Activated CD8-positive, alpha-beta T cell treated with anti-CD3 and anti-CD28 coated beads for 36 hours (primary cell): ENCODE data around the gene MFN2. TPM values are rescaled to one million over a fixed set of nuclear protein-coding genes. Genes with fewer than 3 reads are reported as not detected.
"Not testable (repeated sequence)": the region's sequence is repeated elsewhere in the genome, so short reads cannot be mapped to it uniquely, and the experiment has no call there.

Experiments
- ATAC-seq: fragments of 200-7000 bp; cut with Tn5 transposase; one replicate; pipeline ENCODE4 v1.10.0; 2021; ENCODE audit warnings: mild to moderate bottlenecking, moderate library complexity
- CTCF ChIA-PET: fragments of 350-600 bp; sonication (Branson Sonifier 250); formaldehyde crosslinking; loops from one replicate; lab custom pipeline; 2021; ENCODE audit warnings: antibody characterized with exemption; lab: Charles Lee
- POLR2A ChIA-PET: fragments of 350-600 bp; sonication (Branson Sonifier 250); formaldehyde crosslinking; loops from one replicate; lab custom pipeline; 2021; ENCODE audit warnings: antibody characterized with exemption; lab: Charles Lee
- DNase-seq: peaks from one replicate; pipeline ENCODE4 v3.0.0-alpha.2; 2020
- H3K27ac Mint-ChIP-seq: one replicate; pipeline ENCODE4 v1.8.0; 2021; ENCODE audit warnings: mild to moderate bottlenecking, mixed read lengths
- H3K27me3 Mint-ChIP-seq: one replicate; pipeline ENCODE4 v1.8.0; 2021; ENCODE audit warnings: mixed read lengths
- H3K36me3 Mint-ChIP-seq: one replicate; pipeline ENCODE4 v1.8.0; 2021; ENCODE audit warnings: low read depth, mixed read lengths
- H3K4me1 Mint-ChIP-seq: one replicate; pipeline ENCODE4 v1.8.0; 2021; ENCODE audit warnings: low read depth, mixed read lengths
- H3K4me3 Mint-ChIP-seq: one replicate; pipeline ENCODE4 v1.8.0; 2021; ENCODE audit warnings: mild to moderate bottlenecking, moderate library complexity, mixed read lengths
- H3K9me3 Mint-ChIP-seq: one replicate; pipeline ENCODE4 v1.8.0; 2021; ENCODE audit warnings: mixed read lengths
- CTCF ChIP-seq: fragments of 200-600 bp; IDR thresholded peaks from one replicate; pipeline ENCODE4 v1.8.0; 2022; ENCODE audit warnings: antibody characterized with exemption, mild to moderate bottlenecking
- intact Hi-C: fragments of 100-400 bp; cut with micrococcal nuclease; formaldehyde crosslinking; loops from one replicate; pipeline ENCODE4 v1.10.0; 2022
- total RNA-seq, 2 experiments: library from RNA; stranded (reverse); gene quantifications; one replicate each; pipeline ENCODE4 v1.2.3, GENCODE V29; 2021

The MFN2 gene
- total RNA-seq, 2 experiments from 2014 or later: 51.0 to 51.1 TPM

- ChIA-PET CTCF (interaction anchor here (0.6 to 0.7 kb wide), 2 partner anchors 27 to 39 kb away, joined by 3 read pairs; no protein-coding TSS in a partner anchor), POLR2A (interaction anchor here (1.0 to 15.4 kb wide), 3 partner anchors 8 to 26 kb away, joined by 3 to 263 read pairs (median 5); no protein-coding TSS in a partner anchor)
- no peak for ATAC-seq
- intact Hi-C loops: no loop called here
- TF ChIP-seq CTCF: no peak
- Mint-ChIP-seq H3K9me3 (no peaks in the 10 kb centered on the region), H3K36me3 (no peaks in the 10 kb centered on the region), H3K27ac (peak overlapping the region; percentile 30), H3K4me3 (peak overlapping the region; percentile 80), H3K4me1 (peaks cover 2% of the 10 kb centered on the region), H3K27me3 (no peaks in the 10 kb centered on the region)
- DNase-seq: no peak
Observed at GRCh38 chr1:11935057-11935412, 45.2 kb upstream of the MFN2 start.

GRCh38 chr1:11935733-11936132 lies 44.5 kb upstream of the MFN2 start:
- H3K9me3 Mint-ChIP-seq, H3K27ac Mint-ChIP-seq, H3K36me3 Mint-ChIP-seq, DNase-seq, ATAC-seq, H3K27me3 Mint-ChIP-seq, H3K4me1 Mint-ChIP-seq, intact Hi-C loops: not testable (repeated sequence)
- ChIA-PET POLR2A (interaction anchor here (1.0 to 15.4 kb wide), 3 partner anchors 9 to 27 kb away, joined by 3 to 263 read pairs (median 5); no protein-coding TSS in a partner anchor), CTCF (interaction anchor here (0.7 kb wide), 1 partner anchor 28 kb away, joined by 3 read pairs; no protein-coding TSS in a partner anchor)
- peak overlapping the region; percentile 80 for H3K4me3 Mint-ChIP-seq

- intact Hi-C loops: no loop called here
Observed at GRCh38 chr1:11938722-11939526, 41.3 kb upstream of the MFN2 start.

GRCh38 chr1:11939794-11940193 lies 40.5 kb upstream of the MFN2 start:
- DNase-seq, CTCF ChIA-PET, H3K9me3 Mint-ChIP-seq, intact Hi-C loops, H3K36me3 Mint-ChIP-seq, ATAC-seq, H3K4me1 Mint-ChIP-seq, H3K27ac Mint-ChIP-seq, H3K4me3 Mint-ChIP-seq, H3K27me3 Mint-ChIP-seq: not testable (repeated sequence)
- POLR2A ChIA-PET: interaction anchor here (15.4 kb wide), 1 partner anchor 31 kb away, joined by 263 read pairs; no protein-coding TSS in a partner anchor

More at GRCh38 chr1:11938722-11939526, 41.3 kb upstream of the MFN2 start:
- no peak for ATAC-seq
- no peaks in the 10 kb centered on the region for H3K27me3 Mint-ChIP-seq
- ChIA-PET POLR2A (interaction anchor here (15.4 kb wide), 1 partner anchor 30 kb away, joined by 263 read pairs; no protein-coding TSS in a partner anchor), CTCF (interaction anchor here (1.0 kb wide), 1 partner anchor 28 kb away, joined by 3 read pairs; no protein-coding TSS in a partner anchor)
- H3K27ac Mint-ChIP-seq: no peak overlapping the region
- H3K36me3 Mint-ChIP-seq: no peaks in the 10 kb centered on the region
- no peak for TF ChIP-seq CTCF
- no peak overlapping the region for H3K4me3 Mint-ChIP-seq
- DNase-seq: no peak
- peaks cover 2% of the 10 kb centered on the region for H3K4me1 Mint-ChIP-seq
- no peaks in the 10 kb centered on the region for H3K9me3 Mint-ChIP-seq

GRCh38 chr1:11940260-11940921 lies 39.9 kb upstream of the MFN2 start:
- Mint-ChIP-seq H3K9me3 (no peaks in the 10 kb centered on the region), H3K36me3 (peaks cover 1% of the 10 kb centered on the region), H3K27ac (no peak overlapping the region), H3K27me3 (no peaks in the 10 kb centered on the region), H3K4me1 (no peaks in the 10 kb centered on the region), H3K4me3 (no peak overlapping the region)
- DNase-seq: no peak
- ChIA-PET POLR2A (interaction anchor here (15.4 kb wide), 1 partner anchor 31 kb away, joined by 263 read pairs; no protein-coding TSS in a partner anchor), CTCF (no interaction called here)
- TF ChIP-seq CTCF: no peak
- intact Hi-C loops: no loop called here
- no peak for ATAC-seq
